Retinal pigment epithelial cell (primary cell): ENCODE measurements around the gene BACE2.

Experiments used
- DNase-seq: peaks from one replicate; pipeline ENCODE4 v3.0.0-alpha.2; 2010; ENCODE audit warnings: low read depth
- H3K4me3 ChIP-seq: 2 replicates; pipeline ENCODE4 v1.5.1; 2011; ENCODE audit warnings: mild to moderate bottlenecking, low read length, control low read depth, moderate library complexity
- CTCF ChIP-seq: conservative IDR thresholded peaks from 2 replicates; pipeline ENCODE4 v1.5.1; 2011; ENCODE audit warnings: low read depth, low read length, control low read depth, inconsistent platforms

Gene BACE2

GRCh38 chr21:41228492-41228891 lies 60.5 kb downstream of the BACE2 start:
- no peak for TF ChIP-seq CTCF
- H3K4me3 ChIP-seq = no peak overlapping the region
- no peak for DNase-seq

DNA sequence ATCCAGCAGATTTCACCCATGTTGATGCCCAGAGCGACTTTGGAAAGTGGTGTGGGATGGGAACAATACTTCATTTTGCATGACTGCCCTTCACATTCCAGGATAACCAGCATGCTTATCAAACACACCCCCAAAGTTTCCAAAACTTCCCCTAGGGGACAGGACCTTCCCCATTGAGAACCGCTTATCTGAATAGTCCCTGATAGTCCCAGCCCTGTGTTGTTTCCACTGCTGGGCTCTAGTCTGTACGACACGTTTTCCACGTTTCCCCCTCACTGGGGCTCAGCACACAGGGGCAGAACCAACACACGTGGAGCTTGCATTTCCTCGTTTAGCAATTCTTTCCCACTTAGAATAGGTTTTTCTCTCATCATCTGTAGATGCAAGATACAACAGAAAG lies 61.0 kb downstream of the BACE2 start:
- no peak for TF ChIP-seq CTCF
- no peak for DNase-seq
- no peak overlapping the region for H3K4me3 ChIP-seq

- no peak for TF ChIP-seq CTCF
- no peak overlapping the region for H3K4me3 ChIP-seq
- no peak for DNase-seq
These were observed 61.7 kb downstream of the BACE2 start for GRCh38 chr21:41229509-41230248.

DNA sequence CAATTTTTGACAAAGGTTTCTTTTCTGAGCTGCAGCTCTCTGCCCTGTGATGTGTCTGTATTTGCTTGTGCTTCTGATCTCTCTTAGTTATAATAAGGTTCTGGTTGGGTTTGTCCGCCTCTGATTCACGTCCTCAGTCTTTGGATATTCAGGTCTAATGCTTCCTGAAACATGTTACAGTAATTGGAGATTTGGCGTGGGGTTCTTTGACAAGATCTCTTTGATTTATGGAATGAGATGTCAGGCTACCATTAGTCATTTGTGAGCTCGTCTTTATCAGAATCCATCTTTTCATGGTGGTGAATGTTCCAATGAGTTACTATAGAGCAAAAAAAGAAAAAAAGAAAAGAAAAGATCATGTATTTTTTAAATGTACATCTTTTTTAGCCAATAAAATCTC lies 62.5 kb downstream of the BACE2 start:
- TF ChIP-seq CTCF = no peak
- DNase-seq = no peak
- H3K4me3 ChIP-seq = no peak overlapping the region

DNA sequence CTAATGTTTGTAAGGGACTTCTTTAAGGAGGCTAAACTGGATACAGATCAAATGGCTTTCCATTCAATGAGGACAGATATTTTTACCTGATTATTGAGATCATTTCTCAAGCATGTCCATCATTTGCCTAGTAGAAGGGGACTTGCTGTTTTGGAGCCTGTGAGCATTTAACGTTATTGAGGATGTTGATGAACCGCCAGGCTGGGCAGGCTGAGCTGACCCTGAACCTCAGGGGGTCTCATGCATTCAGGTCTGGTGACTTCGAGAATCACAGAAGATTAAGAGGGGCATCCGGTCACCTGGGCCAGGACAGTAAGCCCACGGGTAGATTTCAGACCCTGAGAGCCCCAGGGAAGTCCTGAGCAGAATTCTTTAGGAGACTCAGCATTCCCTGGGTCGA lies 63.1 kb downstream of the BACE2 start:
- no peak for TF ChIP-seq CTCF
- H3K4me3 ChIP-seq = no peak overlapping the region
- DNase-seq = no peak

GRCh38 chr21:41232013-41232412 lies 64.1 kb downstream of the BACE2 start:
- no peak for TF ChIP-seq CTCF
- no peak for DNase-seq
- no peak overlapping the region for H3K4me3 ChIP-seq

DNA sequence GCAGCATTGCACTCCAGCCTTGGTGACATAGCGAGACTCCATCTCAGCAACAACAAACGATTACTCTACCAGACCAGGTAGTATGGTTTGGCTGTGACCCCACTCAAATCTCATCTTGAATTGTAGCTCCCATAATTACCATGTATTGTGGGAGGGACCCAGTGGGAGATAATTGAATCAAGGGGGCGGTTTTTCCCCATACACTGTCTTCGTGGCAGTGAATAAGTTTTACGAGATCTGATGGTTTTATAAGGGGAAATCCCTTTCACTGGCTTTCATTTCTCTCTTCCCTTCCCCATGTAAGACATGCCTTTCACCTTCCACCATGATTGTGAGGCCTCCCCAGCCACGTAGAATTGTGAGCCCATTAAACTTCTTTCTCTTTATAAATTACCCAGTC lies 66.0 kb downstream of the BACE2 start:
- H3K4me3 ChIP-seq = no peak overlapping the region
- TF ChIP-seq CTCF = no peak
- no peak for DNase-seq
